Measurements from ENCODE around the gene PLPP2.

The PLPP2 gene

DNA sequence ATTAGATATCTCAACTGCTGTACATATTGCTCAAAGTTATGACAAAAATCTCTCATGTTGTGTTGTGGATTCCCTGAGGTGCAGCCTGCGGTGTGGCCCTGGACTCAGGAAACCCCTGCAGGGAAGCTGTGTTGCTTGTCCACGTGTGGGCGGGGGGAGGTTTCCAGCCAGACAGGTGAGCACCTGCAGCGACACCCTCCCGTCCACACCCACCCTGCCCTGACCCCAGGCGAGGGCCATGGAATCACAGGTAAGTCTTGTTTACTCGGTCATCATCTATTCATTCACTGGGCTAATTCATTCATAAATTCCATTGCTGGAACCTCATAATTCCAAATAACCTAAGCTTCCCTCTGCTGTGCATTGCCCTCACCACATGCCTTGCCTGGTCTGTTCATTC lies 14.1 kb downstream of the PLPP2 start:
- H3K27ac ChIP-seq (ENCODE audit: low read depth, low read length): no peak overlapping the region
- no peaks in the 10 kb centered on the region for H3K9me3 ChIP-seq (ENCODE audit: control insufficient read depth, insufficient read depth, low read length)
- no peaks in the 10 kb centered on the region for H3K27me3 ChIP-seq (ENCODE audit: control insufficient read depth, low read length)
- no peak for TF ChIP-seq EZH2phosphoT487 (IDR thresholded peaks at IDR 0.05; ENCODE audit: borderline replicate concordance, low read length)
- TF ChIP-seq, protein P1, sequence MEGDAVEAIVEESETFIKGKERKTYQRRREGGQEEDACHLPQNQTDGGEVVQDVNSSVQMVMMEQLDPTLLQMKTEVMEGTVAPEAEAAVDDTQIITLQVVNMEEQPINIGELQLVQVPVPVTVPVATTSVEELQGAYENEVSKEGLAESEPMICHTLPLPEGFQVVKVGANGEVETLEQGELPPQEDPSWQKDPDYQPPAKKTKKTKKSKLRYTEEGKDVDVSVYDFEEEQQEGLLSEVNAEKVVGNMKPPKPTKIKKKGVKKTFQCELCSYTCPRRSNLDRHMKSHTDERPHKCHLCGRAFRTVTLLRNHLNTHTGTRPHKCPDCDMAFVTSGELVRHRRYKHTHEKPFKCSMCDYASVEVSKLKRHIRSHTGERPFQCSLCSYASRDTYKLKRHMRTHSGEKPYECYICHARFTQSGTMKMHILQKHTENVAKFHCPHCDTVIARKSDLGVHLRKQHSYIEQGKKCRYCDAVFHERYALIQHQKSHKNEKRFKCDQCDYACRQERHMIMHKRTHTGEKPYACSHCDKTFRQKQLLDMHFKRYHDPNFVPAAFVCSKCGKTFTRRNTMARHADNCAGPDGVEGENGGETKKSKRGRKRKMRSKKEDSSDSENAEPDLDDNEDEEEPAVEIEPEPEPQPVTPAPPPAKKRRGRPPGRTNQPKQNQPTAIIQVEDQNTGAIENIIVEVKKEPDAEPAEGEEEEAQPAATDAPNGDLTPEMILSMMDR (IDR thresholded peaks at IDR 0.05; ENCODE audit: low read depth, low read length, poor library complexity, severe bottlenecking): no peak
- no peaks in the 10 kb centered on the region for H3F3A ChIP-seq (ENCODE audit: control insufficient read depth, insufficient read depth)
- H3K4me2 ChIP-seq (ENCODE audit: low read length): no peak overlapping the region
- no peaks in the 10 kb centered on the region for H3K9me2 ChIP-seq (replicated peaks; ENCODE audit: control insufficient read depth, low read length)
- H3K36me3 ChIP-seq (ENCODE audit: control insufficient read depth, low read length): no peaks in the 10 kb centered on the region
- H3K79me2 ChIP-seq (ENCODE audit: control insufficient read depth, low read length): no peaks in the 10 kb centered on the region
- H3K4me3 ChIP-seq (ENCODE audit: low read length): no peak overlapping the region
- no peaks in the 10 kb centered on the region for H4K20me1 ChIP-seq (ENCODE audit: control insufficient read depth, insufficient read depth, low read depth, low read length)
- H3K4me1 ChIP-seq (ENCODE audit: control insufficient read depth, low read length): no peaks in the 10 kb centered on the region

DNA sequence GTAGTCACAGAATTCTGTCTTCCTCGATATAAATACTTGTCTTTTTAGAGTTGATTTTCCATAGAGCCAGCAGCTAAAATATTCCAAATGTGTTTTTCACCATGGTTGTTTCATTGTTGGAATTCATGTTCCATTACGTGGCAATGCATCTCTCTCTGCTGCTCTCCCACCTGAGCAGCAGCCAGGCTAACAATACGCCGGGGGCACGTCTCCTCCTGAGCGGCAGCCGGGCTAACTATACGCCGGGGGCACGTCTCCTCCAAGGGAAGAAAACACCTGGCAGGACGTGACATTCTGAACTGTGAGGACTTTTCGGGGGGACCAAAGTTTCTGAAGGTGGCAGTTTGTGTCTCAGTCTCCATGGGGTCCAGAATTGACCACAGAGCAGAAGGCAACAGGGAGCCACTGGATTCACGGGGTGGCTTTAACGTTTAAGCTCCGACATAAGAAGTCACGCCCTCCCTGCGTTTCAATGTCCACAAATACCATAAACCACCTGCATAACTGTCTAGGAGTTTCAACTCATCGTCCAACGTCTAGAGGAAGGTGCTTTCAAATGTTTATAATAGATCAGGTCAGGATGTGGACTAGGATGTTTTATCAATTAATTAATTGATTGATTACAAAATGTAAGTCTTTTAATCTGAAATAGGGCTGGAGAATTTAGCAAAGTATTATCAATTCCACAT lies 15.1 kb downstream of the PLPP2 start:
- no peak overlapping the region for H3K4me2 ChIP-seq (ENCODE audit: low read length)
- no peaks in the 10 kb centered on the region for H3K9me2 ChIP-seq (replicated peaks; ENCODE audit: control insufficient read depth, low read length)
- H3K4me3 ChIP-seq (ENCODE audit: low read length): no peak overlapping the region
- H4K20me1 ChIP-seq (ENCODE audit: control insufficient read depth, insufficient read depth, low read depth, low read length): no peaks in the 10 kb centered on the region
- no peaks in the 10 kb centered on the region for H3K9me3 ChIP-seq (ENCODE audit: control insufficient read depth, insufficient read depth, low read length)
- H3K79me2 ChIP-seq (ENCODE audit: control insufficient read depth, low read length): no peaks in the 10 kb centered on the region
- no peaks in the 10 kb centered on the region for H3K27me3 ChIP-seq (ENCODE audit: control insufficient read depth, low read length)
- TF ChIP-seq EZH2phosphoT487 (IDR thresholded peaks at IDR 0.05; ENCODE audit: borderline replicate concordance, low read length): no peak
- TF ChIP-seq, protein P1 (IDR thresholded peaks at IDR 0.05; ENCODE audit: low read depth, low read length, poor library complexity, severe bottlenecking): no peak
- no peaks in the 10 kb centered on the region for H3F3A ChIP-seq (ENCODE audit: control insufficient read depth, insufficient read depth)
- H3K27ac ChIP-seq (ENCODE audit: low read depth, low read length): no peak overlapping the region
- H3K4me1 ChIP-seq (ENCODE audit: control insufficient read depth, low read length): no peaks in the 10 kb centered on the region
- no peaks in the 10 kb centered on the region for H3K36me3 ChIP-seq (ENCODE audit: control insufficient read depth, low read length)

DNA sequence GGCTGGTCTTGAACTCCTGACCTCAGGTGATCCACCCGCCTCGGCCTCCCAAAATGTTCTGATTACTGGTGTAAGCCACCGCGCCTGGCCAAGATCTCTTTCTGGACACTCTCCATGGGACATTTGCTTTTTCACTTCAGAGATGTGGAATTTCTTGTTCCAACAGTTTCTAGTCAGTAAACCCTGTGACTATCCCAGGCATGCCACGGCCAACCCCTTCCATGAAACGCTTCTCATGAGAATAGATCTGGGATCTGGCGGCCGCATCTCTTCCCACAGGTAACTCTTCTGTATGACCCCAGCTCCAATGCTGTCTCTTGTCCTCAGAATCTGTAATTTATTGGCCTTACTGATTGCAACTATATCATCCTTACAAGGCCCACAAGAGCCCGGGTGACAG lies 16.2 kb downstream of the PLPP2 start:
- Histone ChIP-seq H4K20me1 (ENCODE audit: control insufficient read depth, insufficient read depth, low read depth, low read length) (no peaks in the 10 kb centered on the region), H3K79me2 (ENCODE audit: control insufficient read depth, low read length) (no peaks in the 10 kb centered on the region), H3K27me3 (ENCODE audit: control insufficient read depth, low read length) (no peaks in the 10 kb centered on the region), H3K27ac (ENCODE audit: low read depth, low read length) (no peak overlapping the region), H3K4me2 (ENCODE audit: low read length) (no peak overlapping the region), H3K4me1 (ENCODE audit: control insufficient read depth, low read length) (no peaks in the 10 kb centered on the region), H3K4me3 (ENCODE audit: low read length) (no peak overlapping the region), H3F3A (ENCODE audit: control insufficient read depth, insufficient read depth) (no peaks in the 10 kb centered on the region), H3K9me2 (replicated peaks; ENCODE audit: control insufficient read depth, low read length) (no peaks in the 10 kb centered on the region), H3K9me3 (ENCODE audit: control insufficient read depth, insufficient read depth, low read length) (no peaks in the 10 kb centered on the region), H3K36me3 (ENCODE audit: control insufficient read depth, low read length) (no peaks in the 10 kb centered on the region)
- TF ChIP-seq, protein P1 (IDR thresholded peaks at IDR 0.05; ENCODE audit: low read depth, low read length, poor library complexity, severe bottlenecking): no peak
- TF ChIP-seq EZH2phosphoT487 (IDR thresholded peaks at IDR 0.05; ENCODE audit: borderline replicate concordance, low read length): no peak
